ENCODE measurements around the gene GBP2.

DNA sequence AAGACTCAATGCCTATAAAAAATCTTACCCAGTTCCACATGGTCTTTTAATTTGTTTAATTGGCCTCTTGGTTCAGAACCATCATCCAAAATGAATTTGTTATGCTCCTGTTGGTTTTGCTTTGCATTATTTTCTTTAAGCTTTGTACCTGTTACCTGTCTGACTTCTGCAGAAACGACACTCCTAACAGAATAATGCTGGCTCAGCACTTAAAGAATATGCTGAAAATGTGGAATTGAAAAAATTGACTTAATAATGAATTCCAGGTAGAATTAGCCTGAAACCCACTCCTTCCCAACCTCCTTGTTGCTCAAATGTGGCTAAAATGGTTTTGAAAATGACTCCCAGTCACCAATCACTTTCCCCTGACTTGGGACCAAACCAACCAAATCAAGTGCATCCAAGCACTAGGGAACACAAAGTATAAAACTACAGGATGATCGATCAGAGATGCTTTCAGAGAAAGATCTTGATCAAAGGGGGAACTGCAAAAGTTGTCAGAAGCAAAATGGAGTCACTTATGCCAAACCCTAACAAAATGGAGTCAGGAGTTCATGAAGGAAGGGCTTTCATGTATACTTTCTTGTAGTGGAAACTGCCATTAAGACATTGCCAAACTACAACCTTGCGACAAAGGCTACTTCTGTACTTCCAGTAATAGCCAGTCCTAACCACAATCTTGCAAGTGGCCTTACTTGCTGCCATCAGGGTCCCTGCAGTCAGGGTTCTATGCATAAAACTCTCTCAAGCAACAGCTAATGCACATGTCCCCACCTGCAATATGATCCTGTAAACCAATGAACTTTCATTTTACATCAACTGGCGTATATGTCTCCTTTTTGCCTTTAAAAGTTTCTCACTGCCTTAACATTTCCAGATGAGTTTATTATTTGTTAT is 44.5 kb upstream of the GBP2 start:
- TF ChIP-seq, protein P1, sequence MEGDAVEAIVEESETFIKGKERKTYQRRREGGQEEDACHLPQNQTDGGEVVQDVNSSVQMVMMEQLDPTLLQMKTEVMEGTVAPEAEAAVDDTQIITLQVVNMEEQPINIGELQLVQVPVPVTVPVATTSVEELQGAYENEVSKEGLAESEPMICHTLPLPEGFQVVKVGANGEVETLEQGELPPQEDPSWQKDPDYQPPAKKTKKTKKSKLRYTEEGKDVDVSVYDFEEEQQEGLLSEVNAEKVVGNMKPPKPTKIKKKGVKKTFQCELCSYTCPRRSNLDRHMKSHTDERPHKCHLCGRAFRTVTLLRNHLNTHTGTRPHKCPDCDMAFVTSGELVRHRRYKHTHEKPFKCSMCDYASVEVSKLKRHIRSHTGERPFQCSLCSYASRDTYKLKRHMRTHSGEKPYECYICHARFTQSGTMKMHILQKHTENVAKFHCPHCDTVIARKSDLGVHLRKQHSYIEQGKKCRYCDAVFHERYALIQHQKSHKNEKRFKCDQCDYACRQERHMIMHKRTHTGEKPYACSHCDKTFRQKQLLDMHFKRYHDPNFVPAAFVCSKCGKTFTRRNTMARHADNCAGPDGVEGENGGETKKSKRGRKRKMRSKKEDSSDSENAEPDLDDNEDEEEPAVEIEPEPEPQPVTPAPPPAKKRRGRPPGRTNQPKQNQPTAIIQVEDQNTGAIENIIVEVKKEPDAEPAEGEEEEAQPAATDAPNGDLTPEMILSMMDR (tag by site-specific recombination; IDR thresholded peaks at IDR 0.05), result no peak
- no peak for TF ChIP-seq ZFP37 (tag by site-specific recombination; IDR thresholded peaks at IDR 0.05)
- TF ChIP-seq, protein P2, sequence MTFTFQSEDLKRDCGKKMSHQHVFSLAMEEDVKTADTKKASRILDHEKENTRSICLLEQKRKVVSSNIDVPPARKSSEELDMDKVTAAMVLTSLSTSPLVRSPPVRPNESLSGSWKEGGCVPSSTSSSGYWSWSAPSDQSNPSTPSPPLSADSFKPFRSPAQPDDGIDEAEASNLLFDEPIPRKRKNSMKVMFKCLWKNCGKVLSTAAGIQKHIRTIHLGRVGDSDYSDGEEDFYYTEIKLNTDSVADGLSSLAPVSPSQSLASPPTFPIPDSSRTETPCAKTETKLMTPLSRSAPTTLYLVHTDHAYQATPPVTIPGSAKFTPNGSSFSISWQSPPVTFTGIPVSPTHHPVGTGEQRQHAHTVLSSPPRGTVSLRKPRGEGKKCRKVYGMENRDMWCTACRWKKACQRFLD (tag by site-specific recombination; IDR thresholded peaks at IDR 0.05), result no peak
- TF ChIP-seq ZNF114 (tag by site-specific recombination; IDR thresholded peaks at IDR 0.05), result no peak
- TF ChIP-seq, protein P3, sequence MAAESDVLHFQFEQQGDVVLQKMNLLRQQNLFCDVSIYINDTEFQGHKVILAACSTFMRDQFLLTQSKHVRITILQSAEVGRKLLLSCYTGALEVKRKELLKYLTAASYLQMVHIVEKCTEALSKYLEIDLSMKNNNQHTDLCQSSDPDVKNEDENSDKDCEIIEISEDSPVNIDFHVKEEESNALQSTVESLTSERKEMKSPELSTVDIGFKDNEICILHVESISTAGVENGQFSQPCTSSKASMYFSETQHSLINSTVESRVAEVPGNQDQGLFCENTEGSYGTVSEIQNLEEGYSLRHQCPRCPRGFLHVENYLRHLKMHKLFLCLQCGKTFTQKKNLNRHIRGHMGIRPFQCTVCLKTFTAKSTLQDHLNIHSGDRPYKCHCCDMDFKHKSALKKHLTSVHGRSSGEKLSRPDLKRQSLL (tag by site-specific recombination; IDR thresholded peaks at IDR 0.05), result no peak
- no peak for TF ChIP-seq ZNF239 (tag by site-specific recombination; IDR thresholded peaks at IDR 0.05)
- TF ChIP-seq, protein P4, sequence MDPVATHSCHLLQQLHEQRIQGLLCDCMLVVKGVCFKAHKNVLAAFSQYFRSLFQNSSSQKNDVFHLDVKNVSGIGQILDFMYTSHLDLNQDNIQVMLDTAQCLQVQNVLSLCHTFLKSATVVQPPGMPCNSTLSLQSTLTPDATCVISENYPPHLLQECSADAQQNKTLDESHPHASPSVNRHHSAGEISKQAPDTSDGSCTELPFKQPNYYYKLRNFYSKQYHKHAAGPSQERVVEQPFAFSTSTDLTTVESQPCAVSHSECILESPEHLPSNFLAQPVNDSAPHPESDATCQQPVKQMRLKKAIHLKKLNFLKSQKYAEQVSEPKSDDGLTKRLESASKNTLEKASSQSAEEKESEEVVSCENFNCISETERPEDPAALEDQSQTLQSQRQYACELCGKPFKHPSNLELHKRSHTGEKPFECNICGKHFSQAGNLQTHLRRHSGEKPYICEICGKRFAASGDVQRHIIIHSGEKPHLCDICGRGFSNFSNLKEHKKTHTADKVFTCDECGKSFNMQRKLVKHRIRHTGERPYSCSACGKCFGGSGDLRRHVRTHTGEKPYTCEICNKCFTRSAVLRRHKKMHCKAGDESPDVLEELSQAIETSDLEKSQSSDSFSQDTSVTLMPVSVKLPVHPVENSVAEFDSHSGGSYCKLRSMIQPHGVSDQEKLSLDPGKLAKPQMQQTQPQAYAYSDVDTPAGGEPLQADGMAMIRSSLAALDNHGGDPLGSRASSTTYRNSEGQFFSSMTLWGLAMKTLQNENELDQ (tag by site-specific recombination; IDR thresholded peaks at IDR 0.05; ENCODE audit: low read depth), result no peak
- TF ChIP-seq, protein P5, sequence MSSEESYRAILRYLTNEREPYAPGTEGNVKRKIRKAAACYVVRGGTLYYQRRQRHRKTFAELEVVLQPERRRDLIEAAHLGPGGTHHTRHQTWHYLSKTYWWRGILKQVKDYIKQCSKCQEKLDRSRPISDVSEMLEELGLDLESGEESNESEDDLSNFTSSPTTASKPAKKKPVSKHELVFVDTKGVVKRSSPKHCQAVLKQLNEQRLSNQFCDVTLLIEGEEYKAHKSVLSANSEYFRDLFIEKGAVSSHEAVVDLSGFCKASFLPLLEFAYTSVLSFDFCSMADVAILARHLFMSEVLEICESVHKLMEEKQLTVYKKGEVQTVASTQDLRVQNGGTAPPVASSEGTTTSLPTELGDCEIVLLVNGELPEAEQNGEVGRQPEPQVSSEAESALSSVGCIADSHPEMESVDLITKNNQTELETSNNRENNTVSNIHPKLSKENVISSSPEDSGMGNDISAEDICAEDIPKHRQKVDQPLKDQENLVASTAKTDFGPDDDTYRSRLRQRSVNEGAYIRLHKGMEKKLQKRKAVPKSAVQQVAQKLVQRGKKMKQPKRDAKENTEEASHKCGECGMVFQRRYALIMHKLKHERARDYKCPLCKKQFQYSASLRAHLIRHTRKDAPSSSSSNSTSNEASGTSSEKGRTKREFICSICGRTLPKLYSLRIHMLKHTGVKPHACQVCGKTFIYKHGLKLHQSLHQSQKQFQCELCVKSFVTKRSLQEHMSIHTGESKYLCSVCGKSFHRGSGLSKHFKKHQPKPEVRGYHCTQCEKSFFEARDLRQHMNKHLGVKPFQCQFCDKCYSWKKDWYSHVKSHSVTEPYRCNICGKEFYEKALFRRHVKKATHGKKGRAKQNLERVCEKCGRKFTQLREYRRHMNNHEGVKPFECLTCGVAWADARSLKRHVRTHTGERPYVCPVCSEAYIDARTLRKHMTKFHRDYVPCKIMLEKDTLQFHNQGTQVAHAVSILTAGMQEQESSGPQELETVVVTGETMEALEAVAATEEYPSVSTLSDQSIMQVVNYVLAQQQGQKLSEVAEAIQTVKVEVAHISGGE (tag by site-specific recombination; conservative IDR thresholded peaks at IDR 0.05; ENCODE audit: low read depth), result no peak
